DND-41 (cell line): Measurements from ENCODE around the gene TOMM5.

Experiments
- ATAC-seq: fragments of 200-7000 bp; cut with Tn5 transposase; 3 replicates; pipeline ENCODE4 v1.9.1; 2021; ENCODE audit warnings: low read depth; ENCODE audit not compliant: insufficient read depth
- DNase-seq: peaks from one replicate; pipeline ENCODE4 v3.0.0-alpha.2; 2020
- H2AFZ ChIP-seq: 2 replicates; pipeline ENCODE4 v1.6.0; 2012; ENCODE audit warnings: low read depth, low read length
- H3K27ac ChIP-seq: 2 replicates; pipeline ENCODE4 v1.5.1; 2012; ENCODE audit warnings: low read length, inconsistent platforms
- H3K27me3 ChIP-seq: fragments of 200-600 bp; sonication (generic); 2 replicates; pipeline ENCODE4 v1.6.0; 2012; ENCODE audit warnings: low read length, mild to moderate bottlenecking, inconsistent platforms; ENCODE audit not compliant: insufficient read depth, poor library complexity
- H3K36me3 ChIP-seq: 2 replicates; pipeline ENCODE4 v1.5.1; 2012; ENCODE audit warnings: low read length, inconsistent platforms; ENCODE audit not compliant: insufficient read depth
- H3K4me1 ChIP-seq: 2 replicates; pipeline ENCODE4 v1.5.1; 2012; ENCODE audit warnings: mild to moderate bottlenecking, low read length; ENCODE audit not compliant: insufficient read depth
- H3K4me2 ChIP-seq: 2 replicates; pipeline ENCODE4 v1.6.0; 2012; ENCODE audit warnings: mild to moderate bottlenecking, moderate library complexity, low read length, inconsistent platforms; ENCODE audit not compliant: insufficient read depth
- H3K4me3 ChIP-seq, 2 experiments: fragments of 200-600 bp in 1 of 2; shearing (Covaris generic) in 1 of 2; 2 replicates each; pipeline ENCODE4 v1.5.1; 2012 to 2016; ENCODE audit warnings: inconsistent platforms in 2 of 2, low read length in 2 of 2, mild to moderate bottlenecking in 2 of 2, low read depth in 1 of 2, moderate library complexity in 1 of 2
- H3K79me2 ChIP-seq: 2 replicates; pipeline ENCODE4 v1.6.0; 2012; ENCODE audit warnings: low read length, inconsistent platforms; ENCODE audit not compliant: insufficient read depth
- H3K9ac ChIP-seq: 2 replicates; pipeline ENCODE4 v1.6.0; 2012; ENCODE audit warnings: low read depth, mild to moderate bottlenecking, inconsistent platforms, low read length, moderate library complexity
- H3K9me3 ChIP-seq: 2 replicates; pipeline ENCODE4 v1.5.1; 2012; ENCODE audit warnings: low read length, moderate library complexity, mild to moderate bottlenecking, inconsistent platforms; ENCODE audit not compliant: insufficient read depth, severe bottlenecking
- H4K20me1 ChIP-seq: 2 replicates; pipeline ENCODE4 v1.6.0; 2012; ENCODE audit warnings: low read length; ENCODE audit not compliant: insufficient read depth
- EZH2 ChIP-seq: IDR thresholded peaks from 3 replicates; pipeline ENCODE4 v1.6.1; 2012; ENCODE audit warnings: borderline replicate concordance, low read depth, mild to moderate bottlenecking, moderate library complexity, low read length, inconsistent platforms; ENCODE audit not compliant: severe bottlenecking
- TF ChIP-seq, protein P1 (sequence below): IDR thresholded peaks from 2 replicates; pipeline ENCODE4 v1.5.1; 2012; ENCODE audit warnings: borderline replicate concordance, low read length, moderate library complexity, mild to moderate bottlenecking; ENCODE audit not compliant: poor library complexity, severe bottlenecking; ENCODE audit errors: extremely low read depth

Gene TOMM5

DNA sequence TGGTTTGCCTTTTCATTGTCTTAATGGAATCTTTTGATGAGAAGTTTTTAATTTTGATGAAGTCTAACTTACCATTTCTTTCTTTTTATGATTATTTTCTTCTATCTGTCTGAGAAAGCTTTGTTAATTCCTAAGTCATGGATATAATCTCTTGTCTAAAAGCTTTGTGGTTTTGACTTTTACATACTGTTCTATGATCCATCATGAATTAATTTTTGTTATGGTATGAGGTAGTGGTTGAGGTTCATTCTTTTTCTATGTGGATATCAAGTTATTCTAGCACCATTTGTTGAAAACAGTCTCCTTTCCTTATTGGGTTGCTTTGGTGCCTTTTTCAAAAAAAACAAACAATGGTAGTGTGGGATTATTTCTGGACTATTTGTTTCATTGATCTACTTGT lies 36.6 kb downstream of the TOMM5 start:
- Histone ChIP-seq H3K36me3 (no peaks in the 10 kb centered on the region), H3K4me1 (no peaks in the 10 kb centered on the region), H3K9me3 (no peaks in the 10 kb centered on the region), H3K27me3 (no peaks in the 10 kb centered on the region), H3K27ac (no peak overlapping the region), H4K20me1 (0 out of 2 replicates have a peak, but pooled peaks cover 6% of the 10 kb centered on the region), H2AFZ (no peak overlapping the region), H3K4me2 (no peak overlapping the region), H3K4me3 (no peak overlapping the region), H3K79me2 (no peaks in the 10 kb centered on the region), H3K9ac (no peak overlapping the region)
- DNase-seq, result no peak
- ATAC-seq, result no peak
- TF ChIP-seq EZH2, result no peak
- TF ChIP-seq, protein P1, sequence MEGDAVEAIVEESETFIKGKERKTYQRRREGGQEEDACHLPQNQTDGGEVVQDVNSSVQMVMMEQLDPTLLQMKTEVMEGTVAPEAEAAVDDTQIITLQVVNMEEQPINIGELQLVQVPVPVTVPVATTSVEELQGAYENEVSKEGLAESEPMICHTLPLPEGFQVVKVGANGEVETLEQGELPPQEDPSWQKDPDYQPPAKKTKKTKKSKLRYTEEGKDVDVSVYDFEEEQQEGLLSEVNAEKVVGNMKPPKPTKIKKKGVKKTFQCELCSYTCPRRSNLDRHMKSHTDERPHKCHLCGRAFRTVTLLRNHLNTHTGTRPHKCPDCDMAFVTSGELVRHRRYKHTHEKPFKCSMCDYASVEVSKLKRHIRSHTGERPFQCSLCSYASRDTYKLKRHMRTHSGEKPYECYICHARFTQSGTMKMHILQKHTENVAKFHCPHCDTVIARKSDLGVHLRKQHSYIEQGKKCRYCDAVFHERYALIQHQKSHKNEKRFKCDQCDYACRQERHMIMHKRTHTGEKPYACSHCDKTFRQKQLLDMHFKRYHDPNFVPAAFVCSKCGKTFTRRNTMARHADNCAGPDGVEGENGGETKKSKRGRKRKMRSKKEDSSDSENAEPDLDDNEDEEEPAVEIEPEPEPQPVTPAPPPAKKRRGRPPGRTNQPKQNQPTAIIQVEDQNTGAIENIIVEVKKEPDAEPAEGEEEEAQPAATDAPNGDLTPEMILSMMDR, result no peak

DNA sequence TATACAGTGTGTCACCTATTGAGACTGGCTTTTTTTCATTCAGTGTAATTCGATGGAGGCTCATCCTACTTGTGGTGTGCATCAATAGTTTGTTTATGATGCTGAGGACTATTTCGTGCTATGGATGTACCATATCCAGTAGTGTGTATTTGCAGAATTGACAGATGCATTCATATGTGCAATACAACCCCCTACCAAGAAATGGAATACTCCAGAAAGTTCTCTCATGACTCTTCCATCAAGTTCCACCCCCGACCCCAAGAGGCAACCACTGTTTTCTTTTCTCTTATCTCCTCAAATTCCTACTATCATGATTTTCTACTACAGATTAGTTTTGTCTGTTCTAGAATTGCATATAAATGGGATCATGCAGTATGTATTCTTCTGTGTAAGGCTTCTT lies 38.1 kb downstream of the TOMM5 start:
- ATAC-seq, result no peak
- H4K20me1 ChIP-seq, result 0 out of 2 replicates have a peak, but pooled peaks cover 7% of the 10 kb centered on the region

GRCh38 chr9:37551888-37552287 lies 40.5 kb downstream of the TOMM5 start:
- Histone ChIP-seq H3K79me2 (no peaks in the 10 kb centered on the region), H3K4me2 (no peak overlapping the region), H3K9ac (no peak overlapping the region), H2AFZ (no peak overlapping the region), H3K27ac (no peak overlapping the region), H3K4me1 (no peaks in the 10 kb centered on the region), H3K9me3 (no peaks in the 10 kb centered on the region), H3K4me3 (no peak overlapping the region), H3K27me3 (no peaks in the 10 kb centered on the region), H4K20me1 (0 out of 2 replicates have a peak, but pooled peaks cover 7% of the 10 kb centered on the region), H3K36me3 (no peaks in the 10 kb centered on the region)
- no peak for ATAC-seq
- TF ChIP-seq, protein P1, result no peak
- TF ChIP-seq EZH2, result no peak
- DNase-seq, result no peak

More for the DNA sequence above, 38.1 kb downstream of the TOMM5 start:
- Histone ChIP-seq H3K4me1 (no peaks in the 10 kb centered on the region), H3K36me3 (no peaks in the 10 kb centered on the region), H2AFZ (no peak overlapping the region), H3K27me3 (no peaks in the 10 kb centered on the region), H3K9me3 (no peaks in the 10 kb centered on the region), H3K9ac (no peak overlapping the region), H3K79me2 (no peaks in the 10 kb centered on the region), H3K4me2 (no peak overlapping the region), H3K4me3 (no peak overlapping the region), H3K27ac (no peak overlapping the region)
- DNase-seq, result no peak
- TF ChIP-seq EZH2, result no peak
- TF ChIP-seq, protein P1, result no peak

GRCh38 chr9:37551468-37551867 lies 40.9 kb downstream of the TOMM5 start:
- Histone ChIP-seq H3K4me1 (no peaks in the 10 kb centered on the region), H3K9me3 (no peaks in the 10 kb centered on the region), H3K36me3 (no peaks in the 10 kb centered on the region), H3K27ac (no peak overlapping the region), H4K20me1 (0 out of 2 replicates have a peak, but pooled peaks cover 7% of the 10 kb centered on the region), H3K9ac (no peak overlapping the region), H3K79me2 (no peaks in the 10 kb centered on the region), H2AFZ (no peak overlapping the region), H3K4me2 (no peak overlapping the region), H3K4me3 (no peak overlapping the region), H3K27me3 (no peaks in the 10 kb centered on the region)
- no peak for TF ChIP-seq EZH2
- TF ChIP-seq, protein P1, result no peak
- ATAC-seq (no peak), DNase-seq (no peak)
